WERI-Rb-1 (cell line): ENCODE measurements around the gene HAPSTR1.

Experiments used
- DNase-seq: peaks from one replicate; pipeline ENCODE4 v3.0.0-alpha.2; 2020
- H3K27ac ChIP-seq: fragments of 250-450 bp; sonication (Bioruptor Pico); 2 replicates; pipeline ENCODE4 v1.5.1; 2020; ENCODE audit warnings: mild to moderate bottlenecking, moderate library complexity
- H3K27me3 ChIP-seq: fragments of 250-450 bp; sonication (Bioruptor Pico); 2 replicates; pipeline ENCODE4 v1.5.1; 2021; ENCODE audit warnings: mild to moderate bottlenecking, low read depth, moderate library complexity; ENCODE audit not compliant: insufficient read depth, severe bottlenecking
- H3K36me3 ChIP-seq: fragments of 250-450 bp; sonication (Bioruptor Pico); 2 replicates; pipeline ENCODE4 v1.5.1; 2020; ENCODE audit warnings: mild to moderate bottlenecking, moderate library complexity
- H3K4me3 ChIP-seq: 2 replicates; pipeline ENCODE4 v1.5.1; 2011; ENCODE audit warnings: low read depth, mild to moderate bottlenecking, control low read depth, low read length
- H3K9me3 ChIP-seq: fragments of 250-450 bp; sonication (Bioruptor Pico); 2 replicates; pipeline ENCODE4 v1.5.1; 2021; ENCODE audit warnings: mild to moderate bottlenecking, moderate library complexity; ENCODE audit not compliant: severe bottlenecking
- CTCF ChIP-seq: IDR thresholded peaks from 2 replicates; pipeline ENCODE4 v1.5.1; 2011; ENCODE audit warnings: low read depth, mild to moderate bottlenecking, control low read depth, inconsistent platforms, low read length

Gene HAPSTR1

DNA sequence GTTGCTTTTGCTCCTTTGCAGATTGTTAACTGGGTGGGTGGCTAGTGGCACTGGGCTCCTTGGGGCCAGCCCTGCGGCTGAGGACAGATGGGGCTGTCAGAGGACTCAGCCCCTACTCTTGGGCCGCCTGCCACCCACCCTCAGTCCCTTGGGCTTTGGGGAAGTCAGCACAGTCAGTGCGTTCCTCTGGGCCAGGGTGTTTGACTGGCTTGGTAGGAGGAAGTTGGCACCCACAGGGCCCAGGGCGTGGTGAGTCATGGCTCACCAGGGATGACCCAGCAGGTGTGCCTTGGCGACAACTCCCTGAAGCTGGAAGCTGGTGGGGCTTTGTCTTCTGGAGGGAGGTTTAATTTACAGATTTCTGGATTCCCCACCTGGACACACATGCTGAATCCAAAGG lies 32.4 kb downstream of the HAPSTR1 start:
- Histone ChIP-seq H3K27me3 (no peaks in the 10 kb centered on the region), H3K36me3 (peaks cover 12% of the 10 kb centered on the region), H3K27ac (no peak overlapping the region), H3K4me3 (no peak overlapping the region), H3K9me3 (no peaks in the 10 kb centered on the region)
- DNase-seq = no peak
- TF ChIP-seq CTCF = no peak

- no peaks in the 10 kb centered on the region for H3K27me3 ChIP-seq
- H3K4me3 ChIP-seq = no peak overlapping the region
- H3K36me3 ChIP-seq = peaks cover 11% of the 10 kb centered on the region
- no peak for TF ChIP-seq CTCF
- DNase-seq = no peak
- no peaks in the 10 kb centered on the region for H3K9me3 ChIP-seq
- no peak overlapping the region for H3K27ac ChIP-seq
These were observed 33.0 kb downstream of the HAPSTR1 start for GRCh38 chr16:9124444-9124843.

GRCh38 chr16:9124908-9125584 lies 33.6 kb downstream of the HAPSTR1 start:
- Histone ChIP-seq H3K9me3 (no peaks in the 10 kb centered on the region), H3K4me3 (no peak overlapping the region), H3K27ac (no peak overlapping the region), H3K27me3 (no peaks in the 10 kb centered on the region), H3K36me3 (peaks cover 11% of the 10 kb centered on the region)
- no peak for DNase-seq
- TF ChIP-seq CTCF = no peak

DNA sequence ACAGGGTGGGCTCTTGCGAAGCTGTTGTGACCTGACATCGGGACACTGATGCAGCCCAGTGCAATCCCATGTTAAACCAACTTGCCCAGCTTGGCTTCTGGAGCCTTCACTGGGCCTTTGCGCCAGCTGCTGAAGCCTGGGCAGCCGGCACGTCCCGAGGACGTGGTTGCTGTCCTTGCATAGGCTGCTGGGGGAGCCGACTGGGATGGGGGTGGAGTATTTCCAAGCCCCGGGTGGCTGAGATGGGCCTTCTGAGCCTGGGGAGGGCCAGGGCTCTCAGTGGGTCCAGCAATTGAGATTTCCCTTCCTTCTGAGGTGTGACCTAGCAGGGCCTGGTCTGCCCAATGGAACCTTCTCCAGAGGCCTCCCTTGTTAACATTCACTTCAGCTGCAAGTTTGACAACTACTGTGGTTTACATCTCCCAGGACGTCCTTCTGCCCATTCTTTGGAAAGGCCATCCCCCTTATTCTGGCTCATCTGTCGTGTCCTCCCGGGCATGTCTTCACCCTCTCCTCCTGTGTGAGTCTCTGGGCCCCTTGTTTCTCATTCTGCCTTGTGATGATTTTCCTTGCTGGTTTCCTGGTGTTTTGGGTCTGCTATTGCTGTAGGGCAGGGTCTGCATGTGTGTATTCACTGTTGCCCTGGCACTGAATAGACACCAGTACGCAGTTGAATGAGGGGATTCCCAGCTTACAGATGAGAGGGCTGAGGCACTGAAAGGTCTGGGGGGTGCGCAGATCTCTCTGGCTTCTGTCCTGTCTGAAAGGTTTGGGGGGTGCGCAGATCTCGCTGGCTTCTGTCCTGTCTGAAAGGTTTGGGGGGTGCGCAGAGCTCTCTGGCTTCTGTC lies 34.4 kb downstream of the HAPSTR1 start:
- H3K36me3 ChIP-seq = peaks cover 11% of the 10 kb centered on the region
- H3K4me3 ChIP-seq = no peak overlapping the region
- no peak for TF ChIP-seq CTCF
- DNase-seq = no peak
- H3K27me3 ChIP-seq = no peaks in the 10 kb centered on the region
- no peaks in the 10 kb centered on the region for H3K9me3 ChIP-seq
- no peak overlapping the region for H3K27ac ChIP-seq

GRCh38 chr16:9126609-9127008 lies 35.2 kb downstream of the HAPSTR1 start:
- Histone ChIP-seq H3K4me3 (no peak overlapping the region), H3K36me3 (peaks cover 5% of the 10 kb centered on the region), H3K27ac (no peak overlapping the region), H3K27me3 (no peaks in the 10 kb centered on the region), H3K9me3 (no peaks in the 10 kb centered on the region)
- TF ChIP-seq CTCF = no peak
- no peak for DNase-seq
